22Rv1 (cell line): ENCODE results near the gene ZNF423.

ENCODE experiments used
- ZFX ChIP-seq: fragments of 450-650 bp; IDR thresholded peaks from 2 replicates; pipeline ENCODE4 v1.6.1; 2017; ENCODE audit warnings: antibody characterized with exemption, borderline replicate concordance
- TF ChIP-seq, protein P1 (sequence below): fragments of 450-650 bp; IDR thresholded peaks from 2 replicates; pipeline ENCODE4 v1.5.1; 2017; ENCODE audit warnings: mild to moderate bottlenecking

DNA sequence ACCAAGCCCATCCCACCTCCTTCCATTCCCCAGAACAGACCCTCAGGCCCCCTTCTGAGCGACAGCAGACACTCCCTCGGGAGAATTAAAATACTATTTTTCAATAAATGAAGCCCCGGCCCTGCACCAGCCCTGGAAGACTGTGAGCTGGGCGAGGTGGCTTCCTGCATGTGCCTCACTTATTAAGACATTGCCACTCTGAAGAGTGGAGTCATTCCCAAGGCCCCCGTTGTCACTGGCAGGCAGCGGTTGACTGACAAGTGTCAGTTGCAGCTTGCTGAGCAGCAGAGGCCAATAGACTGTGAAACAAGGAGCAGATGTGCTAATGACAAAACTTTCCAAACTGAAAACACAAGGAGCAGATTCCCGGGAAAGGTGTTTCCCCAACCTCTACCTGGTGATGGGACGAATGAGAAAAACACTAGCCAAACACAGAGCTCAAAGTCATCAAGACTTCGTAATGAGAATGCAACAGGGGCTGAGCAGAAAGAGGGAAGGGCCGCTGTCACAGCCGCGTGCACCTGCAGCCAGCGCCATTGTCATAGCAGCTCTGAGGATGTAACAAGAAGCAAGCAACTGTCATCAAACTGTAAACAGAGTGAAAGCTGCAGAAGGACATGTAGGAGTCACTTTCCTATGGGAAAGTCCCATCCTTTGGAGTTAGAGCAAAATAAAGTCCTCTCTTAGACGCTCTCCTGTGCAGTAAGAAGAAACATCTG is 250.2 kb downstream of the ZNF423 start:
- TF ChIP-seq, protein P1, sequence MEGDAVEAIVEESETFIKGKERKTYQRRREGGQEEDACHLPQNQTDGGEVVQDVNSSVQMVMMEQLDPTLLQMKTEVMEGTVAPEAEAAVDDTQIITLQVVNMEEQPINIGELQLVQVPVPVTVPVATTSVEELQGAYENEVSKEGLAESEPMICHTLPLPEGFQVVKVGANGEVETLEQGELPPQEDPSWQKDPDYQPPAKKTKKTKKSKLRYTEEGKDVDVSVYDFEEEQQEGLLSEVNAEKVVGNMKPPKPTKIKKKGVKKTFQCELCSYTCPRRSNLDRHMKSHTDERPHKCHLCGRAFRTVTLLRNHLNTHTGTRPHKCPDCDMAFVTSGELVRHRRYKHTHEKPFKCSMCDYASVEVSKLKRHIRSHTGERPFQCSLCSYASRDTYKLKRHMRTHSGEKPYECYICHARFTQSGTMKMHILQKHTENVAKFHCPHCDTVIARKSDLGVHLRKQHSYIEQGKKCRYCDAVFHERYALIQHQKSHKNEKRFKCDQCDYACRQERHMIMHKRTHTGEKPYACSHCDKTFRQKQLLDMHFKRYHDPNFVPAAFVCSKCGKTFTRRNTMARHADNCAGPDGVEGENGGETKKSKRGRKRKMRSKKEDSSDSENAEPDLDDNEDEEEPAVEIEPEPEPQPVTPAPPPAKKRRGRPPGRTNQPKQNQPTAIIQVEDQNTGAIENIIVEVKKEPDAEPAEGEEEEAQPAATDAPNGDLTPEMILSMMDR: no peak
- TF ChIP-seq ZFX: no peak
